ENCODE data around the gene SERGEF. TPM values are rescaled to one million over a fixed set of nuclear protein-coding genes. Genes with fewer than 3 reads are reported as not detected.

Gene SERGEF
- total RNA-seq, 2 donors from 2014 or later = 26.7 to 42.1 TPM

GRCh38 chr11:17840101-17840548, 172.7 kb downstream of the SERGEF start:
- H3K27me3 Mint-ChIP-seq (ENCODE audit: insufficient read depth) = no peaks in the 10 kb centered on the region
- no peaks in the 10 kb centered on the region for H3K9me3 ChIP-seq (ENCODE audit: control insufficient read depth, low read length)
- H3K4me3 ChIP-seq (ENCODE audit: low read length) = no peak overlapping the region
- no peaks in the 10 kb centered on the region for H3K36me3 Mint-ChIP-seq (ENCODE audit: low read depth)
- peaks cover 7% of the 10 kb centered on the region for H3K4me1 Mint-ChIP-seq
- no peak overlapping the region for H3K27ac Mint-ChIP-seq
- H3K27ac ChIP-seq (ENCODE audit: low read depth, low read length) = no peak overlapping the region
- H3K9me3 Mint-ChIP-seq = no peaks in the 10 kb centered on the region
- DNase-seq = no peak
- H3K9ac ChIP-seq (ENCODE audit: extremely low read depth, low read length, poor library complexity, severe bottlenecking) = no peak overlapping the region
- no peak for TF ChIP-seq CTCF (conservative IDR thresholded peaks at IDR 0.05)
- H3K27me3 ChIP-seq (ENCODE audit: control insufficient read depth, insufficient read depth, low read length, poor library complexity, severe bottlenecking) = no peaks in the 10 kb centered on the region
- 93 to 100% methylated on average over 3 to 4 of the region's 4 CpGs for WGBS, 2 experiments (ENCODE audit: insufficient coverage in 1 of 2, insufficient read length in 1 of 2)
- H3K36me3 ChIP-seq (ENCODE audit: control insufficient read depth, insufficient read depth, low read length) = no peaks in the 10 kb centered on the region
- no peak overlapping the region for H3K4me3 Mint-ChIP-seq
- H3K4me1 ChIP-seq (ENCODE audit: control insufficient read depth, insufficient read depth, low read length) = no peaks in the 10 kb centered on the region

- no peaks in the 10 kb centered on the region for H3K27me3 ChIP-seq (ENCODE audit: control insufficient read depth, insufficient read depth, low read length, poor library complexity, severe bottlenecking)
- Mint-ChIP-seq H3K9me3 (no peaks in the 10 kb centered on the region), H3K4me1 (peaks cover 7% of the 10 kb centered on the region), H3K27me3 (ENCODE audit: insufficient read depth) (no peaks in the 10 kb centered on the region), H3K27ac (no peak overlapping the region), H3K36me3 (ENCODE audit: low read depth) (no peaks in the 10 kb centered on the region), H3K4me3 (no peak overlapping the region)
- TF ChIP-seq CTCF (conservative IDR thresholded peaks at IDR 0.05) = no peak
- H3K27ac ChIP-seq (ENCODE audit: low read depth, low read length) = no peak overlapping the region
- no peak for DNase-seq
- no peaks in the 10 kb centered on the region for H3K9me3 ChIP-seq (ENCODE audit: control insufficient read depth, low read length)
- H3K9ac ChIP-seq (ENCODE audit: extremely low read depth, low read length, poor library complexity, severe bottlenecking) = no peak overlapping the region
- H3K36me3 ChIP-seq (ENCODE audit: control insufficient read depth, insufficient read depth, low read length) = no peaks in the 10 kb centered on the region
- H3K4me1 ChIP-seq (ENCODE audit: control insufficient read depth, insufficient read depth, low read length) = no peaks in the 10 kb centered on the region
- no peak overlapping the region for H3K4me3 ChIP-seq (ENCODE audit: low read length)
- 86 to 89% methylated on average over 4 to 5 of the region's 5 CpGs for WGBS, 2 experiments (ENCODE audit: insufficient coverage in 1 of 2, insufficient read length in 1 of 2)
Measured at GRCh38 chr11:17839450-17839849, 173.4 kb downstream of the SERGEF start.

GRCh38 chr11:17838102-17838501, 174.7 kb downstream of the SERGEF start:
- H3K36me3 Mint-ChIP-seq (ENCODE audit: low read depth) = no peaks in the 10 kb centered on the region
- Histone ChIP-seq H3K36me3 (ENCODE audit: control insufficient read depth, insufficient read depth, low read length) (no peaks in the 10 kb centered on the region), H3K4me1 (ENCODE audit: control insufficient read depth, insufficient read depth, low read length) (no peaks in the 10 kb centered on the region), H3K27ac (ENCODE audit: low read depth, low read length) (no peak overlapping the region), H3K9ac (ENCODE audit: extremely low read depth, low read length, poor library complexity, severe bottlenecking) (no peak overlapping the region), H3K4me3 (ENCODE audit: low read length) (no peak overlapping the region), H3K9me3 (ENCODE audit: control insufficient read depth, low read length) (no peaks in the 10 kb centered on the region), H3K27me3 (ENCODE audit: control insufficient read depth, insufficient read depth, low read length, poor library complexity, severe bottlenecking) (no peaks in the 10 kb centered on the region)
- H3K27ac Mint-ChIP-seq = no peak overlapping the region
- H3K27me3 Mint-ChIP-seq (ENCODE audit: insufficient read depth) = no peaks in the 10 kb centered on the region
- WGBS, 2 experiments (ENCODE audit: insufficient coverage in 1 of 2, insufficient read length in 1 of 2) = 90 to 95% methylated on average over 2 to 3 of the region's 3 CpGs
- DNase-seq = no peak
- no peak for TF ChIP-seq CTCF (conservative IDR thresholded peaks at IDR 0.05)
- no peak overlapping the region for H3K4me3 Mint-ChIP-seq
- peaks cover 7% of the 10 kb centered on the region for H3K4me1 Mint-ChIP-seq
- no peaks in the 10 kb centered on the region for H3K9me3 Mint-ChIP-seq
